Small intestine (tissue), 7 donors: Measurements from ENCODE around the gene PMS1. TPM values are rescaled to one million over a fixed set of nuclear protein-coding genes. Genes with fewer than 3 reads are reported as not detected.

Experiments
- DNase-seq, 2 donors: peaks; one replicate each; pipeline versions ENCODE4 v3.0.0 to v3.0.0-alpha.2; 2013
- FAIRE-seq: peaks from 2 replicates; lab custom pipeline; 2012; peaks lifted over from hg19 to GRCh38; lab: Jason Lieb, UNC
- H3K27ac ChIP-seq, 3 donors: one replicate each; pipeline ENCODE4 v1.5.1; 2013; ENCODE audit warnings: low read length in 2 of 3, mild to moderate bottlenecking in 2 of 3, control low read depth in 1 of 3, inconsistent platforms in 1 of 3, low read depth in 1 of 3, moderate library complexity in 1 of 3
- H3K27me3 ChIP-seq, 3 donors: one replicate each; pipeline ENCODE4 v1.6.1; 2013; ENCODE audit warnings: low read length in 3 of 3, inconsistent platforms in 1 of 3; ENCODE audit not compliant: control insufficient read depth in 3 of 3, insufficient read depth in 3 of 3
- H3K36me3 ChIP-seq, 3 donors: one replicate each; pipeline ENCODE4 v1.6.1; 2013; ENCODE audit warnings: low read length in 3 of 3, inconsistent platforms in 1 of 3, low read depth in 1 of 3, mild to moderate bottlenecking in 1 of 3, moderate library complexity in 1 of 3; ENCODE audit not compliant: control insufficient read depth in 3 of 3, insufficient read depth in 2 of 3
- H3K4me1 ChIP-seq, 3 donors: one replicate each; pipeline ENCODE4 v1.6.1; 2013; ENCODE audit warnings: low read length in 2 of 3, inconsistent platforms in 1 of 3, low read depth in 1 of 3, mild to moderate bottlenecking in 1 of 3, moderate library complexity in 1 of 3; ENCODE audit not compliant: control insufficient read depth in 3 of 3, insufficient read depth in 2 of 3
- H3K4me3 ChIP-seq, 3 donors: one replicate each; pipeline ENCODE4 v1.5.1; 2013; ENCODE audit warnings: low read length in 3 of 3, control low read depth in 1 of 3, inconsistent platforms in 1 of 3, low read depth in 1 of 3, mild to moderate bottlenecking in 1 of 3, moderate library complexity in 1 of 3
- H3K9me3 ChIP-seq, 2 donors: one replicate each; pipeline ENCODE4 v1.6.1; 2013; ENCODE audit warnings: low read depth in 1 of 2, low read length in 1 of 2; ENCODE audit not compliant: control insufficient read depth in 2 of 2, insufficient read depth in 1 of 2
- WGBS, 3 donors: extraction: QIAGEN DNeasy Blood & Tissue Kit; methylation state at CpG; one replicate each; pipeline ENCODE4 v1.1.7; 2013; 5-methylcytosine and 5-hydroxymethylcytosine counted together
- polyA plus RNA-seq, 4 donors: library from polyadenylated mRNA; stranded (reverse) in 3 of 4; unstranded in 1 of 4; fragments of 200-250 nt in 3 of 4; fragments of 120-200 nt in 1 of 4; gene quantifications; one replicate each; pipeline versions ENCODE4 v1.2.1 to v1.2.3, GENCODE V29; 2013
- donor health status: healthy with polysubstance abuse.
- donor health status: control.
- donor health status: control.
- donor health status: Bipolar disorder and iron deficiency.
- donor health status: healthy.

PMS1 gene
- polyA plus RNA-seq, 4 donors = 2.4 to 13.5 (median 8.7) TPM

DNA sequence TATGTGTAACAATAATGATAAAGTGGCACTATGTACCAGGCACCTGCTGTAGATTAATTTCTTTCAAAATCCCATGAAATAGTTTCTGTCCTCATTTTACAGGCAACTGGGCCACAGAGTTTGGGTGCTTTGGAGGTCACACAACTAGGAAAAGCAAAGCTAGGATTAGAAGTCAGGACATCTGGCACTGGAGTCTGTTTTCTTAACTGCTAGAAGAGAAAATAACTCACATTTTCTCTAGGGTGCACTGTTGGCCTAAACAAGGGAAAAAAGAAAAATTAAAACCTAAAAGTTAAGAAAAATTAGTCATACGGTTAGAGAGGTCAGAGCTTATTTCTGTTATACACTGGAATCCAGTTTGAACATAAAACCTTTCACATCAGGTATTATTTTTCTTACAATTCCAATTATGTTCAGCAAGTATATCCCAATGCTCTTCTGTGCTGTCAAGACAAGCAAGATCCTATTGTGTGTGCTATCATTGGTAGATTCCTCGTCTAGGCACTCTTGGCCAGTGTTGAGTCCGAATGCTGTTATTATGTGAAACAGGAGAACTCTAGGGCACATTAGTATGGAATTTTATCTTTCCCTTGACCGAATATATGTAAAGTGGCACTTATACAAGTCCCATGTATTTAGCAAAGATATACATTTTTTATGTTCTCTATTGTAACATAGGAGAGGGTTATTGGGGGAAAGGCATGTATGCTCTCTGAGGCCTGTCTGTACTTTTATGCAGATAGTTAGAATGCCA lies 20.2 kb upstream of the PMS1 start:
- no peak overlapping the region for H3K4me3 ChIP-seq
- FAIRE-seq = no peak
- H3K36me3 ChIP-seq = peaks cover 0 to 4% (median 0%) of the 10 kb centered on the region in 3 donors
- no peaks in the 10 kb centered on the region for H3K27me3 ChIP-seq
- no peaks in the 10 kb centered on the region for H3K9me3 ChIP-seq
- no peak overlapping the region for H3K27ac ChIP-seq
- no peaks in the 10 kb centered on the region for H3K4me1 ChIP-seq
- DNase-seq = peak in 1 of 2 donors; percentile 1
- WGBS, 3 donors = 81 to 91% (median 88%) methylated on average over 4 of the region's 4 CpGs

- Histone ChIP-seq H3K36me3 (peaks cover 5 to 10% (median 5%) of the 10 kb centered on the region in 3 donors), H3K27me3 (no peaks in the 10 kb centered on the region), H3K4me3 (no peak overlapping the region), H3K27ac (no peak overlapping the region), H3K4me1 (no peaks in the 10 kb centered on the region), H3K9me3 (no peaks in the 10 kb centered on the region)
- no peak for FAIRE-seq
- 64 to 71% (median 71%) methylated on average over 6 of the region's 6 CpGs for WGBS, 3 donors
- DNase-seq = peak in 1 of 2 donors; percentile 10
Observed at GRCh38 chr2:189770590-189771322, 13.5 kb upstream of the PMS1 start.

DNA sequence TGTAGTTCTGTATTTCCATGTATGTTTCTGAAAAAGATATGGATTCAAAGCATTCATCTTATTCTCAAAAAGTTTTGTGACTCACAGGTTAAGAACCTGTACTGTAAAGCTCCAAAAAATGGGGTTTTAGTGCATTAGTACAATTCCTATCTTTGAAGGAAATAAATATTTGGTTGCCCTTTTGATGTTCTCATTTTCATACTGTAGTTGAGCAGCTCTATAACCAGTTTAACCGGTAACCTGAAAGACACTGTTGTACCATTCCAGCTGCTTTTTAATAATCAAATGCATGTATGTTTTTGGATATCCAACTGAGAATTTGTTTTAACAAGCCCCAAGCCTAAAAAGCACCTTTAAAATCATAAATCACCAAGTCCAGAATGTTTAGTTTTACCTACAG lies 12.0 kb upstream of the PMS1 start:
- H3K36me3 ChIP-seq = peaks cover 5 to 7% (median 5%) of the 10 kb centered on the region in 3 donors
- no peaks in the 10 kb centered on the region for H3K9me3 ChIP-seq
- H3K4me3 ChIP-seq = no peak overlapping the region
- no peaks in the 10 kb centered on the region for H3K27me3 ChIP-seq
- no peaks in the 10 kb centered on the region for H3K4me1 ChIP-seq
- WGBS, 3 donors = 53 to 78% (median 62%) methylated on average over 1 of the region's 1 CpG
- no peak for DNase-seq
- no peak overlapping the region for H3K27ac ChIP-seq
- no peak for FAIRE-seq

DNA sequence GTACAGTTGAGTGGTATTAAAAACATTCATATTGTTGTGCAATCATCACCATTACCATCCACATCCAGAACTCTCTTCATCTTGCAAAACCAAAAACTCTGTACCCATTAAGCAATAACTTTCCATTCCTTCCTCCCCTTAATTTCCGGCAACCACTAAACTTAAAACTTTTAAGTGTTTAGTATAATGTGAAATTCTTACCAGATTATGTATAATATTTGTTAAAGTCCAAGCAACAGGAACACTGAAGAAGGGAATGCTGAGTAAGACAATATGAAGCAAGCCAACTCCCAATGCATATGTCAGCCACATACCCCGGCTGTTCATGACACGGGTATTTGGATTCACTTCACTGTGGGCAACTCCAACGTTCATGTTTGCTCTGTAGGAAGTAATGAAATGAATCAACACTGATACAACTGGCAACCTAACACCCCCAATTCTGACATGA lies 2.0 kb upstream of the PMS1 start:
- H3K4me1 ChIP-seq = peaks cover 0 to 6% (median 4%) of the 10 kb centered on the region in 3 donors
- no peaks in the 10 kb centered on the region for H3K27me3 ChIP-seq
- no peak overlapping the region for H3K27ac ChIP-seq
- peaks cover 0 to 17% (median 3%) of the 10 kb centered on the region in 3 donors for H3K36me3 ChIP-seq
- FAIRE-seq = no peak
- H3K9me3 ChIP-seq = no peaks in the 10 kb centered on the region
- 49 to 55% (median 54%) methylated on average over 4 of the region's 4 CpGs for WGBS, 3 donors
- H3K4me3 ChIP-seq = peak overlapping the region in 1 of 3 donors; percentile 11
- peak in 1 of 2 donors; percentile 16 for DNase-seq

- WGBS, 3 donors = 0% methylated on average over 17 of the region's 17 CpGs
- Histone ChIP-seq H3K27ac (peak overlapping the region; percentile 88 to 97 (median 93)), H3K36me3 (peaks cover 0 to 11% (median 3%) of the 10 kb centered on the region in 3 donors), H3K27me3 (no peaks in the 10 kb centered on the region), H3K4me3 (peak overlapping the region; percentile 79 to 84 (median 81)), H3K4me1 (peaks cover 0 to 6% (median 4%) of the 10 kb centered on the region in 3 donors), H3K9me3 (no peaks in the 10 kb centered on the region)
- DNase-seq (peak in 1 of 2 donors; percentile 33), FAIRE-seq (no peak)
Observed at GRCh38 chr2:189783451-189783926, 761 bp upstream of the PMS1 start.

GRCh38 chr2:189791338-189792042 lies 7.2 kb downstream of the PMS1 start:
- 65 to 79% (median 65%) methylated on average over 12 of the region's 12 CpGs for WGBS, 3 donors
- Histone ChIP-seq H3K27ac (no peak overlapping the region), H3K36me3 (peaks cover 3 to 15% (median 4%) of the 10 kb centered on the region in 3 donors), H3K4me1 (no peaks in the 10 kb centered on the region), H3K9me3 (no peaks in the 10 kb centered on the region), H3K27me3 (no peaks in the 10 kb centered on the region), H3K4me3 (peak overlapping the region in 1 of 3 donors; percentile 15)
- FAIRE-seq (no peak), DNase-seq (peak in 1 of 2 donors; percentile 39)

DNA sequence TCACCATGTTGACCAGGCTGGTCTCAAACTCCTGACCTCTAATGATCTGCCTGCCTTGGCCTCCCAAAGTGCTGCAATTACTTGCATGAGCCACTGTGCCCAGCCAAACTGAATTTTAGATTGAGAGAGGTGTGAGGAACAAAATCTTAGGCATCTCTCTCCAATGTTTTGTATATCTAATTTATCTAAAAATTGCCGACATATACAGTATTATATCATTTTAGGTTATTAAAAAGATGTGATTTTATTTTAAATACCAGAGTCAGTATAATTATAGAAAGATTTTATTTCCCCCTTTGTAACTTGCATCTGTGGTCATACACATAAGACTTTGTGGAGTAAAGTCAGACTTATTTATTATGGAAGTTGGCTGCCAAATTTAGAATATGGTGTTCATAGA lies 10.1 kb downstream of the PMS1 start:
- H3K36me3 ChIP-seq = peaks cover 3 to 15% (median 4%) of the 10 kb centered on the region in 3 donors
- 94 to 100% (median 100%) methylated on average over 1 of the region's 1 CpG for WGBS, 3 donors
- no peak for FAIRE-seq

GRCh38 chr2:189797902-189798301 lies 13.7 kb downstream of the PMS1 start:
- no peaks in the 10 kb centered on the region for H3K27me3 ChIP-seq
- no peak for DNase-seq
- no peaks in the 10 kb centered on the region for H3K9me3 ChIP-seq
- peaks cover 3 to 15% (median 4%) of the 10 kb centered on the region in 3 donors for H3K36me3 ChIP-seq
- H3K27ac ChIP-seq = no peak overlapping the region
- 91 to 94% (median 93%) methylated on average over 6 of the region's 6 CpGs for WGBS, 3 donors
- H3K4me1 ChIP-seq = no peaks in the 10 kb centered on the region
- no peak overlapping the region for H3K4me3 ChIP-seq
- FAIRE-seq = no peak

More for the DNA sequence above, 10.1 kb downstream of the PMS1 start:
- DNase-seq = no peak
- Histone ChIP-seq H3K4me3 (no peak overlapping the region), H3K9me3 (no peaks in the 10 kb centered on the region), H3K27ac (no peak overlapping the region), H3K27me3 (no peaks in the 10 kb centered on the region), H3K4me1 (no peaks in the 10 kb centered on the region)
